ENCODE measurements around the gene CRYBB3. TPM values are rescaled to one million over a fixed set of nuclear protein-coding genes. Genes with fewer than 3 reads are reported as not detected.
A peak's percentile ranks its signal among the peaks of the same experiment; 100 is the strongest.
"Not testable (repeated sequence)": the region's sequence is repeated elsewhere in the genome, so short reads cannot be mapped to it uniquely, and the experiment has no call there.

Gene CRYBB3
- total and polyA plus RNA-seq, 2 donors = 0.09 to 1.2 TPM

GRCh38 chr22:25174156-25174887, 25.3 kb upstream of the CRYBB3 start:
- WGBS = 95% methylated on average over 13 of the region's 13 CpGs
- Histone ChIP-seq H3K4me3 (ENCODE audit: low read length in 2 of 2) (no peak overlapping the region), H3K4me1 (ENCODE audit: control insufficient read depth in 2 of 2, insufficient read depth in 2 of 2, low read length in 2 of 2) (no peaks in the 10 kb centered on the region), H3K27ac (ENCODE audit: low read depth in 1 of 2, low read length in 1 of 2) (no peak overlapping the region), H3K9me3 (ENCODE audit: control insufficient read depth in 2 of 2, insufficient read depth in 1 of 2, low read length in 1 of 2) (peaks cover 2% of the 10 kb centered on the region in 2 donors), H3K36me3 (ENCODE audit: control insufficient read depth in 2 of 2, insufficient read depth in 2 of 2, low read length in 1 of 2) (peaks cover 0 to 47% of the 10 kb centered on the region in 2 donors), H3K27me3 (ENCODE audit: control insufficient read depth in 2 of 2, insufficient read depth in 1 of 2, low read length in 1 of 2) (no peaks in the 10 kb centered on the region)
- DNase-seq (ENCODE audit: low read depth in 6 of 9, low spot score in 9 of 9) = no peak

- Histone ChIP-seq H3K27ac (ENCODE audit: low read depth in 1 of 2, low read length in 1 of 2) (no peak overlapping the region), H3K4me1 (ENCODE audit: control insufficient read depth in 2 of 2, insufficient read depth in 2 of 2, low read length in 2 of 2) (no peaks in the 10 kb centered on the region), H3K27me3 (ENCODE audit: control insufficient read depth in 2 of 2, insufficient read depth in 1 of 2, low read length in 1 of 2) (no peaks in the 10 kb centered on the region), H3K9me3 (ENCODE audit: control insufficient read depth in 2 of 2, insufficient read depth in 1 of 2, low read length in 1 of 2) (peaks cover 4 to 5% of the 10 kb centered on the region in 2 donors), H3K36me3 (ENCODE audit: control insufficient read depth in 2 of 2, insufficient read depth in 2 of 2, low read length in 1 of 2) (peaks cover 0 to 48% of the 10 kb centered on the region in 2 donors), H3K4me3 (ENCODE audit: low read length in 2 of 2) (no peak overlapping the region)
- 94% methylated on average over 6 of the region's 6 CpGs for WGBS
- DNase-seq (ENCODE audit: low read depth in 6 of 9, low spot score in 9 of 9) = no peak
Measured at GRCh38 chr22:25174888-25175411, 24.7 kb upstream of the CRYBB3 start.

GRCh38 chr22:25176175-25176574, 23.5 kb upstream of the CRYBB3 start:
- Histone ChIP-seq H3K36me3 (ENCODE audit: control insufficient read depth in 2 of 2, insufficient read depth in 2 of 2, low read length in 1 of 2) (peaks cover 0 to 42% of the 10 kb centered on the region in 2 donors), H3K4me3 (ENCODE audit: low read length in 2 of 2) (no peak overlapping the region), H3K27me3 (ENCODE audit: control insufficient read depth in 2 of 2, insufficient read depth in 1 of 2, low read length in 1 of 2) (no peaks in the 10 kb centered on the region), H3K4me1 (ENCODE audit: control insufficient read depth in 2 of 2, insufficient read depth in 2 of 2, low read length in 2 of 2) (no peaks in the 10 kb centered on the region), H3K27ac (ENCODE audit: low read depth in 1 of 2, low read length in 1 of 2) (peak overlapping the region in 1 of 2 donors; percentile 50), H3K9me3 (ENCODE audit: control insufficient read depth in 2 of 2, insufficient read depth in 1 of 2, low read length in 1 of 2) (peaks cover 4 to 6% of the 10 kb centered on the region in 2 donors)
- no peak for DNase-seq (ENCODE audit: low read depth in 6 of 9, low spot score in 9 of 9)
- WGBS = 92% methylated on average over 6 of the region's 6 CpGs

- H3K27me3 ChIP-seq (ENCODE audit: control insufficient read depth in 2 of 2, insufficient read depth in 1 of 2, low read length in 1 of 2) = no peaks in the 10 kb centered on the region
- 97% methylated on average over 3 of the region's 3 CpGs for WGBS
- peak overlapping the region in 1 of 2 donors; percentile 47 for H3K27ac ChIP-seq (ENCODE audit: low read depth in 1 of 2, low read length in 1 of 2)
- peaks cover 4 to 6% of the 10 kb centered on the region in 2 donors for H3K9me3 ChIP-seq (ENCODE audit: control insufficient read depth in 2 of 2, insufficient read depth in 1 of 2, low read length in 1 of 2)
- H3K4me3 ChIP-seq (ENCODE audit: low read length in 2 of 2) = no peak overlapping the region
- H3K36me3 ChIP-seq (ENCODE audit: control insufficient read depth in 2 of 2, insufficient read depth in 2 of 2, low read length in 1 of 2) = peaks cover 0 to 42% of the 10 kb centered on the region in 2 donors
- H3K4me1 ChIP-seq (ENCODE audit: control insufficient read depth in 2 of 2, insufficient read depth in 2 of 2, low read length in 2 of 2) = no peaks in the 10 kb centered on the region
- no peak for DNase-seq (ENCODE audit: low read depth in 6 of 9, low spot score in 9 of 9)
Measured at GRCh38 chr22:25176799-25177198, 22.9 kb upstream of the CRYBB3 start.

GRCh38 chr22:25177226-25177625, 22.4 kb upstream of the CRYBB3 start:
- no peak for DNase-seq (ENCODE audit: low read depth in 6 of 9, low spot score in 9 of 9)
- H3K36me3 ChIP-seq (ENCODE audit: control insufficient read depth in 2 of 2, insufficient read depth in 2 of 2, low read length in 1 of 2) = peaks cover 0 to 40% of the 10 kb centered on the region in 2 donors

GRCh38 chr22:25177895-25178294, 21.8 kb upstream of the CRYBB3 start:
- Histone ChIP-seq H3K4me1 (ENCODE audit: control insufficient read depth in 2 of 2, insufficient read depth in 2 of 2, low read length in 2 of 2) (no peaks in the 10 kb centered on the region), H3K4me3 (ENCODE audit: low read length in 2 of 2) (no peak overlapping the region), H3K27ac (ENCODE audit: low read depth in 1 of 2, low read length in 1 of 2) (no peak overlapping the region), H3K36me3 (ENCODE audit: control insufficient read depth in 2 of 2, insufficient read depth in 2 of 2, low read length in 1 of 2) (peaks cover 0 to 41% of the 10 kb centered on the region in 2 donors), H3K9me3 (ENCODE audit: control insufficient read depth in 2 of 2, insufficient read depth in 1 of 2, low read length in 1 of 2) (peaks cover 4 to 6% of the 10 kb centered on the region in 2 donors), H3K27me3 (ENCODE audit: control insufficient read depth in 2 of 2, insufficient read depth in 1 of 2, low read length in 1 of 2) (no peaks in the 10 kb centered on the region)
- whole genome bisulfite sequencing = 94% methylated on average over 9 of the region's 9 CpGs
- DNase-seq (ENCODE audit: low read depth in 6 of 9, low spot score in 9 of 9) = no peak

More at GRCh38 chr22:25177226-25177625, 22.4 kb upstream of the CRYBB3 start:
- 96% methylated on average over 13 of the region's 13 CpGs for WGBS
- Histone ChIP-seq H3K9me3 (ENCODE audit: control insufficient read depth in 2 of 2, insufficient read depth in 1 of 2, low read length in 1 of 2) (peaks cover 4 to 6% of the 10 kb centered on the region in 2 donors), H3K4me1 (ENCODE audit: control insufficient read depth in 2 of 2, insufficient read depth in 2 of 2, low read length in 2 of 2) (no peaks in the 10 kb centered on the region), H3K27me3 (ENCODE audit: control insufficient read depth in 2 of 2, insufficient read depth in 1 of 2, low read length in 1 of 2) (no peaks in the 10 kb centered on the region), H3K27ac (ENCODE audit: low read depth in 1 of 2, low read length in 1 of 2) (no peak overlapping the region), H3K4me3 (ENCODE audit: low read length in 2 of 2) (no peak overlapping the region)

- WGBS = 92% methylated on average over 6 of the region's 6 CpGs
- H3K27ac ChIP-seq (ENCODE audit: low read depth in 1 of 2, low read length in 1 of 2); DNase-seq (ENCODE audit: low read depth in 6 of 9, low spot score in 9 of 9); H3K4me3 ChIP-seq (ENCODE audit: low read length in 2 of 2); H3K9me3 ChIP-seq (ENCODE audit: control insufficient read depth in 2 of 2, insufficient read depth in 1 of 2, low read length in 1 of 2); H3K27me3 ChIP-seq (ENCODE audit: control insufficient read depth in 2 of 2, insufficient read depth in 1 of 2, low read length in 1 of 2); H3K4me1 ChIP-seq (ENCODE audit: control insufficient read depth in 2 of 2, insufficient read depth in 2 of 2, low read length in 2 of 2): not testable (repeated sequence)
- peaks cover 0 to 41% of the 10 kb centered on the region in 2 donors for H3K36me3 ChIP-seq (ENCODE audit: control insufficient read depth in 2 of 2, insufficient read depth in 2 of 2, low read length in 1 of 2)
Measured at GRCh38 chr22:25178348-25178747, 21.3 kb upstream of the CRYBB3 start.

- H3K9me3 ChIP-seq (ENCODE audit: control insufficient read depth in 2 of 2, insufficient read depth in 1 of 2, low read length in 1 of 2); H3K4me3 ChIP-seq (ENCODE audit: low read length in 2 of 2); H3K27ac ChIP-seq (ENCODE audit: low read depth in 1 of 2, low read length in 1 of 2); H3K4me1 ChIP-seq (ENCODE audit: control insufficient read depth in 2 of 2, insufficient read depth in 2 of 2, low read length in 2 of 2); H3K27me3 ChIP-seq (ENCODE audit: control insufficient read depth in 2 of 2, insufficient read depth in 1 of 2, low read length in 1 of 2); DNase-seq (ENCODE audit: low read depth in 6 of 9, low spot score in 9 of 9): not testable (repeated sequence)
- H3K36me3 ChIP-seq (ENCODE audit: control insufficient read depth in 2 of 2, insufficient read depth in 2 of 2, low read length in 1 of 2) = peaks cover 0 to 40% of the 10 kb centered on the region in 2 donors
- 90% methylated on average over 50 of the region's 63 CpGs for WGBS
Measured at GRCh38 chr22:25178869-25179631, 20.6 kb upstream of the CRYBB3 start.
